Esophagus squamous epithelium (tissue), 5 donors: Measurements from ENCODE around the gene ERCC5. TPM values are rescaled to one million over a fixed set of nuclear protein-coding genes. Genes with fewer than 3 reads are reported as not detected.

ENCODE experiments used
- DNase-seq: peaks from one replicate; lab custom pipeline; 2025; lab: John Stamatoyannopoulos, UW
- H3K27ac ChIP-seq, 4 donors: fragments of 200-600 bp; sonication (generic); one replicate each; pipeline ENCODE4 v1.5.1; 2016 to 2019; ENCODE audit warnings: mild to moderate bottlenecking in 1 of 4
- H3K27me3 ChIP-seq, 4 donors: fragments of 200-600 bp; sonication (generic); 1 replicate in 3 of 4; 2 replicates in 1 of 4; pipeline versions ENCODE4 v1.5.1 to v1.6.0; 2017 to 2021; ENCODE audit warnings: antibody characterized with exemption in 1 of 4
- H3K36me3 ChIP-seq, 3 donors: fragments of 200-600 bp; sonication (generic); one replicate each; pipeline ENCODE4 v1.5.1; 2016 to 2019
- H3K4me1 ChIP-seq, 3 donors: fragments of 200-600 bp; sonication (generic); one replicate each; pipeline ENCODE4 v1.5.1; 2017 to 2019
- H3K4me3 ChIP-seq, 4 donors: fragments of 200-600 bp; sonication (generic); 1 replicate in 3 of 4; 2 replicates in 1 of 4; pipeline ENCODE4 v1.5.1; 2016 to 2019; ENCODE audit warnings: mild to moderate bottlenecking in 2 of 4, moderate library complexity in 1 of 4
- H3K9me3 ChIP-seq, 3 donors: fragments of 200-600 bp; sonication (generic); one replicate each; pipeline ENCODE4 v1.5.1; 2016 to 2019
- CTCF ChIP-seq, 6 experiments: fragments of 450-650 bp in 4 of 6; fragments of 200-600 bp in 2 of 6; sonication (generic) in 2 of 6; IDR thresholded peaks; one replicate each; pipeline ENCODE4 v1.5.1; 2016 to 2019; ENCODE audit warnings: antibody characterized with exemption in 6 of 6, mild to moderate bottlenecking in 4 of 6, moderate library complexity in 4 of 6
- POLR2A ChIP-seq, 4 donors: fragments of 450-650 bp; IDR thresholded peaks; one replicate each; pipeline ENCODE4 v1.6.1; 2017; ENCODE audit warnings: antibody characterized with exemption in 4 of 4, mild to moderate bottlenecking in 4 of 4, moderate library complexity in 3 of 4
- WGBS, 2 donors: methylation state at CpG; one replicate each; pipeline ENCODE4 v1.1.5; 2018; 5-methylcytosine and 5-hydroxymethylcytosine counted together
- intact Hi-C: fragments of 100-400 bp; cut with DNase I; formaldehyde crosslinking; loops from one replicate; pipeline ENCODE4 v1.15.0; 2022
- total RNA-seq, 4 donors: library from RNA; depleted of rRNA; stranded (reverse); fragments of >200 nt; gene quantifications; one replicate each; pipeline ENCODE4 v1.1.0, GENCODE V29; 2016
- donor health status: DM: yes; HTN: yes; CAD: no.

ERCC5 gene
- 10 to 100 TPM; 34.9 to 70.1 (median 48.3) TPM for total RNA-seq

- H3K4me3 ChIP-seq: peak within 1 kb of the TSS; percentile 88 to 99 (median 92)
- no peaks in the 10 kb centered on the region for H3K9me3 ChIP-seq
- intact Hi-C loops: loop anchor here (5.0 to 10.0 kb wide), 2 partner anchors 121 to 263 kb away; no protein-coding TSS in a partner anchor
Observed at GRCh38 chr13:102845630-102846260, at the start of gene ERCC5. ERCC5 (plus strand) TSS chr13:102846032; CDS start chr13:102846267, 235 bp downstream.

GRCh38 chr13:102798581-102799425 lies 47.0 kb upstream of the ERCC5 start, which contains the start of the genes BIVM and POGLUT2:
BIVM (plus strand) TSS chr13:102799119; CDS start chr13:102807268, 8,149 bp downstream.
POGLUT2 (minus strand) TSS chr13:102798976; CDS start chr13:102798670, 306 bp downstream.
- intact Hi-C loops: no loop called here
- DNase-seq: peak; percentile 18
- TF ChIP-seq CTCF (IDR thresholded peaks at IDR 0.05): peak in 1 of 6 experiments; percentile 15
- TF ChIP-seq POLR2A (IDR thresholded peaks at IDR 0.05): peak in 1 of 4 donors; percentile 20
- H3K4me1 ChIP-seq: peaks cover 5 to 36% (median 10%) of the 10 kb centered on the region in 3 donors
- WGBS, 2 donors: 1% methylated on average over 20 to 31 of the region's 72 CpGs
- no peaks in the 10 kb centered on the region for H3K27me3 ChIP-seq
- H3K9me3 ChIP-seq: no peaks in the 10 kb centered on the region
- H3K27ac ChIP-seq: peak within 1 kb of the TSS; percentile 80 to 91 (median 87)
- H3K36me3 ChIP-seq: no peaks in the 10 kb centered on the region
- peak within 1 kb of the TSS; percentile 63 to 86 (median 65) for H3K4me3 ChIP-seq

More at GRCh38 chr13:102845630-102846260, at the start of gene ERCC5:
- no peaks in the 10 kb centered on the region for H3K27me3 ChIP-seq
- H3K4me1 ChIP-seq: peaks cover 10 to 41% (median 10%) of the 10 kb centered on the region in 3 donors
- DNase-seq: peak; percentile 66
- peak within 1 kb of the TSS; percentile 93 to 99 (median 96) for H3K27ac ChIP-seq
- WGBS, 2 donors: 0% methylated on average over 4 to 33 of the region's 49 CpGs
- H3K36me3 ChIP-seq: peaks cover 0 to 6% (median 0%) of the 10 kb centered on the region in 3 donors
- TF ChIP-seq POLR2A (IDR thresholded peaks at IDR 0.05) (peak in 3 of 4 donors; percentile 45 to 87 (median 77)), CTCF (IDR thresholded peaks at IDR 0.05) (peak in 4 of 6 experiments; percentile 9 to 37 (median 16))

GRCh38 chr13:102799426-102800144 lies 46.2 kb upstream of the ERCC5 start:
- Histone ChIP-seq H3K36me3 (no peaks in the 10 kb centered on the region), H3K4me1 (peaks cover 5 to 36% (median 10%) of the 10 kb centered on the region in 3 donors), H3K4me3 (peak overlapping the region; percentile 63 to 86 (median 65)), H3K9me3 (no peaks in the 10 kb centered on the region), H3K27me3 (no peaks in the 10 kb centered on the region), H3K27ac (peak overlapping the region; percentile 80 to 91 (median 87))
- intact Hi-C loops: no loop called here
- DNase-seq: no peak
- 0 to 3% methylated on average over 3 to 12 of the region's 69 CpGs for WGBS, 2 donors
- TF ChIP-seq POLR2A (IDR thresholded peaks at IDR 0.05) (no peak), CTCF (IDR thresholded peaks at IDR 0.05) (no peak)

GRCh38 chr13:102800145-102801041 lies 45.4 kb upstream of the ERCC5 start:
- Histone ChIP-seq H3K4me3 (peak overlapping the region; percentile 63 to 86 (median 65)), H3K36me3 (no peaks in the 10 kb centered on the region), H3K27me3 (no peaks in the 10 kb centered on the region), H3K4me1 (peaks cover 5 to 36% (median 10%) of the 10 kb centered on the region in 3 donors), H3K27ac (peak overlapping the region; percentile 80 to 91 (median 87)), H3K9me3 (no peaks in the 10 kb centered on the region)
- intact Hi-C loops: no loop called here
- 3 to 12% methylated on average over 12 to 30 of the region's 81 CpGs for WGBS, 2 donors
- peak; percentile 3 for DNase-seq
- TF ChIP-seq CTCF (IDR thresholded peaks at IDR 0.05): peak; percentile 62 to 78 (median 64)
- TF ChIP-seq POLR2A (IDR thresholded peaks at IDR 0.05): peak in 1 of 4 donors; percentile 25
